A673 (cell line): ENCODE results near the gene OASL.

Experiments
- EZH2 ChIP-seq: fragments of 200-600 bp; sonication (generic); IDR thresholded peaks from 2 replicates; pipeline ENCODE4 v1.6.1; 2017; ENCODE audit warnings: borderline replicate concordance, low read depth, mild to moderate bottlenecking, mixed read lengths, antibody characterized with exemption, low read length; ENCODE audit not compliant: poor library complexity, severe bottlenecking
- TF ChIP-seq, protein P1 (sequence below): fragments of 300-800, 200-600 bp; sonication (generic); conservative IDR thresholded peaks from 2 replicates; pipeline ENCODE4 v1.5.1; 2017; ENCODE audit warnings: low read depth, mild to moderate bottlenecking, antibody characterized with exemption, low read length, moderate library complexity, mixed read lengths

DNA sequence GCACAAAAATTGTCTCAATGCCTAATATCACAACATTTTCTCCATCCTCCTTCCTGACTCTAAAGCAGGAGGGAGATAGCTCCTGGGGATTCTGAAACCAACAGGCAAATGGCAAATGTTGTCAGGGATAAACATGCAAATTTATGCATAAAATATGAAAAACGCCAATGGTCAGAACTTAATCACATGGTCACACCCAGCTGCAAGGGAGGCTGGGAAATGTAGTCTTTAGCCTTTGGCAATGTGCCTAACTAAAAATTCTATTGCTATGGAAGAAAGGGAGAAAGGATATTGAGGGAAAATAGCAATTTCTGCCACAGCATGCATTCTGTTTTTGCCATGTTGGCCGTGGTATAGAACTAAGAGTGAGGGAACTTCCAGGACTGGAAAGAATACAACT, 11.7 kb upstream of the OASL start:
- no peak for TF ChIP-seq EZH2
- TF ChIP-seq, protein P1, sequence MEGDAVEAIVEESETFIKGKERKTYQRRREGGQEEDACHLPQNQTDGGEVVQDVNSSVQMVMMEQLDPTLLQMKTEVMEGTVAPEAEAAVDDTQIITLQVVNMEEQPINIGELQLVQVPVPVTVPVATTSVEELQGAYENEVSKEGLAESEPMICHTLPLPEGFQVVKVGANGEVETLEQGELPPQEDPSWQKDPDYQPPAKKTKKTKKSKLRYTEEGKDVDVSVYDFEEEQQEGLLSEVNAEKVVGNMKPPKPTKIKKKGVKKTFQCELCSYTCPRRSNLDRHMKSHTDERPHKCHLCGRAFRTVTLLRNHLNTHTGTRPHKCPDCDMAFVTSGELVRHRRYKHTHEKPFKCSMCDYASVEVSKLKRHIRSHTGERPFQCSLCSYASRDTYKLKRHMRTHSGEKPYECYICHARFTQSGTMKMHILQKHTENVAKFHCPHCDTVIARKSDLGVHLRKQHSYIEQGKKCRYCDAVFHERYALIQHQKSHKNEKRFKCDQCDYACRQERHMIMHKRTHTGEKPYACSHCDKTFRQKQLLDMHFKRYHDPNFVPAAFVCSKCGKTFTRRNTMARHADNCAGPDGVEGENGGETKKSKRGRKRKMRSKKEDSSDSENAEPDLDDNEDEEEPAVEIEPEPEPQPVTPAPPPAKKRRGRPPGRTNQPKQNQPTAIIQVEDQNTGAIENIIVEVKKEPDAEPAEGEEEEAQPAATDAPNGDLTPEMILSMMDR = no peak
